K562 (cell line): ENCODE measurements around the gene TMEM120B. TPM values are rescaled to one million over a fixed set of nuclear protein-coding genes. Genes with fewer than 3 reads are reported as not detected.

Experiments used
- CBFA2T2 ChIP-seq: fragments of 450-650 bp; conservative IDR thresholded peaks from 2 replicates; pipeline ENCODE4 v1.6.1; 2017; ENCODE audit warnings: mild to moderate bottlenecking
- CXXC5 ChIP-seq: fragments of 250-450 bp; sonication (Bioruptor Pico); IDR thresholded peaks from 2 replicates; pipeline ENCODE4 v1.8.0; 2022; ENCODE audit warnings: inconsistent platforms, mild to moderate bottlenecking, moderate library complexity
- DMBX1 ChIP-seq: fragments of 250-450 bp; sonication (Bioruptor Pico); IDR thresholded peaks from 2 replicates; pipeline ENCODE4 v1.8.0; 2022; ENCODE audit warnings: inconsistent platforms, mild to moderate bottlenecking, moderate library complexity, borderline replicate concordance
- GTF2A2 ChIP-seq: IDR thresholded peaks from 2 replicates; pipeline ENCODE4 v1.6.1; 2016; ENCODE audit warnings: mild to moderate bottlenecking, missing genetic modification characterization, missing compliant biosample characterization
- JUNB ChIP-seq: fragments of 450-650 bp; formaldehyde crosslinking; conservative IDR thresholded peaks from 2 replicates; pipeline ENCODE4 v1.4.0; 2020; ENCODE audit warnings: mild to moderate bottlenecking
- L3MBTL2 ChIP-seq: fragments of 450-650 bp; IDR thresholded peaks from 2 replicates; pipeline ENCODE4 v1.6.1; 2016; ENCODE audit warnings: mild to moderate bottlenecking, moderate library complexity
- LARP7 ChIP-seq: fragments of 450-650 bp; IDR thresholded peaks from 2 replicates; pipeline ENCODE4 v1.6.1; 2016
- MCM3 ChIP-seq: fragments of 450-650 bp; IDR thresholded peaks from 2 replicates; pipeline ENCODE4 v1.6.1; 2016
- MEIS2 ChIP-seq: fragments of 450-650 bp; IDR thresholded peaks from 2 replicates; pipeline ENCODE4 v1.6.1; 2014; ENCODE audit warnings: mild to moderate bottlenecking; ENCODE audit not compliant: partially characterized antibody
- NUFIP1 ChIP-seq: fragments of 450-650 bp; IDR thresholded peaks from 2 replicates; pipeline ENCODE4 v1.6.1; 2018; ENCODE audit not compliant: partially characterized antibody
- PHF20 ChIP-seq: fragments of 450-650 bp; IDR thresholded peaks from 2 replicates; pipeline ENCODE4 v1.6.1; 2018; ENCODE audit not compliant: partially characterized antibody
- PHF8 ChIP-seq: fragments of 200-600 bp; sonication (generic); IDR thresholded peaks from 2 replicates; pipeline ENCODE4 v1.6.1; 2012; ENCODE audit warnings: mixed run types, mild to moderate bottlenecking, inconsistent platforms, low read length, moderate library complexity, borderline replicate concordance
- PURB ChIP-seq: sonication (generic); formaldehyde crosslinking; IDR thresholded peaks from 2 replicates; pipeline ENCODE4 v1.9.0; 2021; ENCODE audit warnings: low read depth, mild to moderate bottlenecking, missing genetic modification reagents
- RB1 ChIP-seq: fragments of 450-650 bp; IDR thresholded peaks from 2 replicates; pipeline ENCODE4 v1.6.1; 2017; ENCODE audit warnings: low read depth, mild to moderate bottlenecking
- RBFOX2 ChIP-seq: fragments of 200-400 bp; formaldehyde crosslinking; IDR thresholded peaks from 2 replicates; pipeline ENCODE4 v1.6.1; 2017; ENCODE audit warnings: low read depth, mild to moderate bottlenecking, low read length, moderate library complexity
- RBM39 ChIP-seq: fragments of 200-400 bp; formaldehyde crosslinking; optimal IDR thresholded peaks from 2 replicates; pipeline ENCODE3; 2018; ENCODE audit warnings: low read depth, low read length
- SLC30A9 ChIP-seq: fragments of 250-450 bp; sonication (Bioruptor Pico); IDR thresholded peaks from 2 replicates; pipeline ENCODE4 v1.8.0; 2022; ENCODE audit warnings: mild to moderate bottlenecking, moderate library complexity
- SMAD1 ChIP-seq: fragments of 150-350 bp; IDR thresholded peaks from 2 replicates; pipeline ENCODE4 v1.6.1; 2014; ENCODE audit warnings: low read length, low read depth; ENCODE audit not compliant: partially characterized antibody
- U2AF1 ChIP-seq: fragments of 200-400 bp; formaldehyde crosslinking; optimal IDR thresholded peaks from 2 replicates; pipeline ENCODE3; 2017; ENCODE audit warnings: mild to moderate bottlenecking, low read depth, low read length, moderate library complexity
- ZBTB7A ChIP-seq: IDR thresholded peaks from 2 replicates; pipeline ENCODE4 v1.6.1; 2011; ENCODE audit warnings: low read depth, mild to moderate bottlenecking, low read length, moderate library complexity, borderline replicate concordance; ENCODE audit not compliant: control insufficient read depth
- ZBTB8A ChIP-seq: fragments of 450-650 bp; IDR thresholded peaks from 2 replicates; pipeline ENCODE4 v1.6.1; 2018; ENCODE audit warnings: mild to moderate bottlenecking, moderate library complexity; ENCODE audit not compliant: partially characterized antibody
- ZNF384 ChIP-seq: IDR thresholded peaks from 2 replicates; pipeline ENCODE4 v1.6.1; 2012; ENCODE audit warnings: low read depth, low read length, improper control_type of control experiment
- ZNF408 ChIP-seq: fragments of 250-450 bp; sonication (Bioruptor Pico); IDR thresholded peaks from 2 replicates; pipeline ENCODE4 v1.4.0; 2020; ENCODE audit warnings: low read depth, mild to moderate bottlenecking, moderate library complexity
- polyA plus RNA-seq, 8 experiments: library from polyadenylated mRNA; depleted of rRNA in 4 of 8; stranded (reverse) in 5 of 8; unstranded in 3 of 8; fragments of >200 nt; fragmentation: Nextera tagmentation in 2 of 8; fragmentation: Illumina TruSeq in 1 of 8; extraction: Ambion mirVana in 2 of 8; extraction: Trizol in 1 of 8; gene quantifications; 2 replicates each; pipeline versions ENCODE4 v1.2.1 to v1.2.3, GENCODE V29; 2011 to 2014; ENCODE audit warnings: inconsistent platforms in 1 of 8, missing spikeins in 1 of 8
- total RNA-seq, 7 experiments: library from RNA; depleted of rRNA in 6 of 7; stranded (reverse); fragments of >200 nt in 6 of 7; fragmentation: Illumina TruSeq in 2 of 7; extraction: Trizol in 2 of 7; gene quantifications; 2 replicates each; pipeline versions ENCODE4 v1.2.1 to v1.2.3, GENCODE V29; 2011 to 2021; ENCODE audit warnings: low replicate concordance in 1 of 7
- TF ChIP-seq, protein P1 (sequence below), 3 experiments: fragments of 200-800 bp in 1 of 3; sonication (Bioruptor generic) in 1 of 3; sonication (generic) in 1 of 3; formaldehyde crosslinking in 1 of 3; IDR thresholded peaks; 2 replicates each; pipeline versions ENCODE4 v1.6.1 to v1.8.0; 2016 to 2022; ENCODE audit warnings: mild to moderate bottlenecking in 2 of 3, missing compliant biosample characterization in 2 of 3, missing genetic modification characterization in 2 of 3, missing genetic modification reagents in 1 of 3
- TF ChIP-seq, protein P2 (sequence below): fragments of 250-450 bp; sonication (Bioruptor Pico); IDR thresholded peaks from 2 replicates; pipeline ENCODE4 v1.8.0; 2021; ENCODE audit warnings: mild to moderate bottlenecking, moderate library complexity
- TF ChIP-seq, protein P3 (sequence below): fragments of 250-450 bp; sonication (Bioruptor Pico); IDR thresholded peaks from 2 replicates; pipeline ENCODE4 v1.8.0; 2022; ENCODE audit warnings: moderate library complexity, mild to moderate bottlenecking, inconsistent platforms

The TMEM120B gene
- total and polyA plus RNA-seq, 9 of the 15 experiments (the other 6 are each of a cell fraction or from before 2014, with no cell fraction given): 1.7 to 18.6 (median 7.4) TPM

DNA sequence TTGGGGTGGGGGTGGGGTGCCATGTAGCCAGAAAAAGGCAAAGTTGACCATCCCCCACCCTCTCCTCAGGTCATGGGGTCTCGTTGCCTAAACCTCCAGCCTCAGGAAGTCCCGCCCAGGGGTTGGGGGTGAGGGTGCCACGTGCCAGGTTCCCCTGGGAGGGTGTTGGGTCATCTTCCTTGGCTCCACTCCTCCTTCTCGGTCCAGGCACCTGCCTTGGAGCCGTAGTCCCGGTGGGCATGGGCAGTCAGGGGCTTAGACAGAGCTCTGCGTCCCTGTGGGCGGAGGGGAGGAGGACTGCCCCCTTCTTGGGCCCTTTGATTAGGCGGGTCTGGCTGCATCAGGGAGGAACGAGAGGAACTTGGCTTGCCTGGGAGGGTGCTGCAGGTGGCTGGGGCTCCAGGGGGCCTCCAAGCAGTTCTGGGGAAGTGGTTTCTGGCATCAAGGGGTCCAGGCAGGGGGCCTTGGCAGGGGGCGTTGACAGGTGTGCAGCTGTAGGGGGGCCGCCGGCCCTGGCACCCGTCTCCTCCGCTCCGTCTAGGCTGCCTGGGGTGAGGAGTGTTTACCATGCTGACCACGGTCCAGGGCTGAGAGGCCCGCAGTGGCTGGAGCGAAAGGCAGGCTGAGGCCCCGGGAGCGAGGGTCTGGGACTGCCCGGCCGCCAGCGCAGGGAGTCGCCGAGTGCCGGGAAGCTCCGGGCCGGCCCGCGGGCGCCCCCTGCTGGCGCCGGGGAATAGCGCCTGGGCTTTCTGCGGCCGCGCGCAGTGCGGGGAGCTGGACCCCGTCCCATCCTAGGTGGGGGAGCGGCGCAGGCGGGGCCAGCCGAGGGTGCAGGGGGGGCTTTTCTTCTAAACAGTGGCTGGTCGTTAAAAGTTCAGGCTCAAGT, 99.1 kb downstream of the TMEM120B start (continued):
- TF ChIP-seq PHF8 (no peak), ZNF408 (CRISPR knock-in tag) (no peak), RB1 (peak; percentile 94), ZBTB7A (peak; percentile 95), GTF2A2 (tag) (no peak), MCM3 (no peak), CBFA2T2 (no peak), PURB (CRISPR knock-in tag) (no peak), LARP7 (no peak), JUNB (CRISPR knock-in tag) (no peak), CXXC5 (peak; percentile 49; the same call in 1 of the 2 replicates), PHF20 (no peak), U2AF1 (peak; percentile 27), SMAD1 (no peak), ZNF384 (no peak), SLC30A9 (CRISPR knock-in tag) (no peak), NUFIP1 (no peak), RBM39 (no peak), ZBTB8A (no peak), L3MBTL2 (no peak), RBFOX2 (peak; percentile 80), DMBX1 (CRISPR knock-in tag) (no peak), MEIS2 (no peak)
- TF ChIP-seq, protein P1, sequence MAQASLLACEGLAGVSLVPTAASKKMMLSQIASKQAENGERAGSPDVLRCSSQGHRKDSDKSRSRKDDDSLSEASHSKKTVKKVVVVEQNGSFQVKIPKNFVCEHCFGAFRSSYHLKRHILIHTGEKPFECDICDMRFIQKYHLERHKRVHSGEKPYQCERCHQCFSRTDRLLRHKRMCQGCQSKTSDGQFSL (CRISPR knock-in tag; IDR thresholded peaks at IDR 0.05): peak; percentile 80; the same call in 1 of the 2 replicates
- TF ChIP-seq, protein P1 (tag; IDR thresholded peaks at IDR 0.05): peak in 1 of 2 experiments; percentile 92; a peak in 1 of 4 replicates
- TF ChIP-seq, protein P2, sequence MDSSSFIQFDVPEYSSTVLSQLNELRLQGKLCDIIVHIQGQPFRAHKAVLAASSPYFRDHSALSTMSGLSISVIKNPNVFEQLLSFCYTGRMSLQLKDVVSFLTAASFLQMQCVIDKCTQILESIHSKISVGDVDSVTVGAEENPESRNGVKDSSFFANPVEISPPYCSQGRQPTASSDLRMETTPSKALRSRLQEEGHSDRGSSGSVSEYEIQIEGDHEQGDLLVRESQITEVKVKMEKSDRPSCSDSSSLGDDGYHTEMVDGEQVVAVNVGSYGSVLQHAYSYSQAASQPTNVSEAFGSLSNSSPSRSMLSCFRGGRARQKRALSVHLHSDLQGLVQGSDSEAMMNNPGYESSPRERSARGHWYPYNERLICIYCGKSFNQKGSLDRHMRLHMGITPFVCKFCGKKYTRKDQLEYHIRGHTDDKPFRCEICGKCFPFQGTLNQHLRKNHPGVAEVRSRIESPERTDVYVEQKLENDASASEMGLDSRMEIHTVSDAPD (CRISPR knock-in tag): no peak
- TF ChIP-seq, protein P3, sequence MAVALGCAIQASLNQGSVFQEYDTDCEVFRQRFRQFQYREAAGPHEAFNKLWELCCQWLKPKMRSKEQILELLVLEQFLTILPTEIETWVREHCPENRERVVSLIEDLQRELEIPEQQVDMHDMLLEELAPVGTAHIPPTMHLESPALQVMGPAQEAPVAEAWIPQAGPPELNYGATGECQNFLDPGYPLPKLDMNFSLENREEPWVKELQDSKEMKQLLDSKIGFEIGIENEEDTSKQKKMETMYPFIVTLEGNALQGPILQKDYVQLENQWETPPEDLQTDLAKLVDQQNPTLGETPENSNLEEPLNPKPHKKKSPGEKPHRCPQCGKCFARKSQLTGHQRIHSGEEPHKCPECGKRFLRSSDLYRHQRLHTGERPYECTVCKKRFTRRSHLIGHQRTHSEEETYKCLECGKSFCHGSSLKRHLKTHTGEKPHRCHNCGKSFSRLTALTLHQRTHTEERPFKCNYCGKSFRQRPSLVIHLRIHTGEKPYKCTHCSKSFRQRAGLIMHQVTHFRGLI: no peak
